ENCODE results near the gene TMEM35A.
"Not testable (repeated sequence)": the region's sequence is repeated elsewhere in the genome, so short reads cannot be mapped to it uniquely, and the experiment has no call there.

TMEM35A gene, protein sequence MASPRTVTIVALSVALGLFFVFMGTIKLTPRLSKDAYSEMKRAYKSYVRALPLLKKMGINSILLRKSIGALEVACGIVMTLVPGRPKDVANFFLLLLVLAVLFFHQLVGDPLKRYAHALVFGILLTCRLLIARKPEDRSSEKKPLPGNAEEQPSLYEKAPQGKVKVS

DNA sequence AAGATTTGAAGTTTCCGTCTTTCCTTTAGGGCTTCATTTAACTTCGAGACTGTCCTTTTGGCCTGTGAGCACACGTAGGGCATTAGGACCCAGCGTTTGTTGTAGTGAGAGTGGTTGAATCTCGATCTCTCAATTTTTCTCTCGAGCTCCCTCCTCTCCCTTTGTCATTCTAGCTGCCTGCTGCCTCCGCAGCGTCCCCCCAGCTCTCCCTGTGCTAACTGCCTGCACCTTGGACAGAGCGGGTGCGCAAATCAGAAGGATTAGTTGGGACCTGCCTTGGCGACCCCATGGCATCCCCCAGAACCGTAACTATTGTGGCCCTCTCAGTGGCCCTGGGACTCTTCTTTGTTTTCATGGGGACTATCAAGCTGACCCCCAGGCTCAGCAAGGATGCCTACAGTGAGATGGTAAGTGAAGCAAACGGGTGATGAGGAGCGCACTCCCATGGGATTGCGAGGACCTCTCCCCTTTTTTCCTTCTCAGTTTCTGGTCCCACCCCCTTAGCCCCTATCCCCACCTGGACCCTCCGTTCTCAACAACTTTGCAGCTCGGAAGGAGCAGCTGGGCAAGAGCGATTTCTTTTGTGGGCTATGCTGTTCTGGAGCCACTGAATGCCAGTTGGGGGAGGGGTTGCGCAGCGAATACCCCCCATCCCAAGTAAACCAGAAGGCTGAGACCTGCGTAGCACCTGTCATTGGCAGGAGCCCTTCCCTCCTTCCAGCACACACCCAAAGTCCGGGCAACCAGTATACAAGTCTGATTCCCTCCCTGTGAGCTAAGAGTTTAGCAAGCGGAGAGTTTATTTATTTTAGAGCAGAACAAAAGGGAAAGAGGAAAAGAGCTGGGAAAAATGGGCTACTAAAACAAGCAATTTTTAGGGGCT lies at the start of gene TMEM35A:
Gene TMEM35A (plus strand): TSS at position 164 of the 883 bp plus-strand sequence. CDS start 124 bp downstream, at position 288.
- DNase-seq (ENCODE audit: low read depth): no peak

DNA sequence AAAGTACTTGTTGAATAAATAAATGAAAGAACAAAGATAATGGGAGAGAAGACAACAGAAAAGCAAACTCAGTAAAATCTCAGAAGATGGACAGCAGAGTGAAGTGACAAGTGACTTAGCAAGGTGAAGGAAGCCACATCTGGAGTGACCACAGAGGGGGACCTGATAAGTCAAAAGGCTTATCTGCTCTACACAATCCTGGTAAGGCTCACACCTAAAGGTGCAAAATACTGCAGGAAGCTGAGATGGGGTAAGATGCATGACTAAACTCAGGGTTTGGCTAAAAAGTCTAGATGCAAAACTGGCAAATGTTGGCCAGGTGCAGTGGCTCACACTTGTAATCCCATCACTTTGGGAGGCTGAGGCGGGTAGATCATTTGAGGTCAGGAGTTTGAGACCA lies 49.0 kb upstream of the TMEM35A start:
- no peak for DNase-seq (ENCODE audit: low read depth)

DNA sequence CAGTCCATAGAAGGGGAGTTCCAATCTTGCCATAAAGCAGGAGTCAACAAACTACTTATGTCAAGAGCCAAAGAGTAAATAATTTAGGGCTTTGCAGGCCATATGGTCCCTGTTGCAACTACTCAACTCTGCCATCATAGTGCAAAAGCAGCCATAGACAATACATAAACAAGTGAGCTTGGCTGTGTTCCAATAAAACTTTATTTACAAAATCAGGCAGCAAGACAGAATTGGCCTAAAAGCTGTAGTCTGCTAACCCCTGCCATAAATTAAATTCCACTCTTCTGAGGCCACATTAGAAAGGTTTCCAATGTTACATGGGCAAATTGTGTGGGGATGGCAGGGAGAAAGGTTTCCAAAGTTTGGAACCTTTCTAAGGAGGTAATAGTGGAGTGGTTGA lies 41.4 kb upstream of the TMEM35A start:
- no peak for DNase-seq (ENCODE audit: low read depth)

DNA sequence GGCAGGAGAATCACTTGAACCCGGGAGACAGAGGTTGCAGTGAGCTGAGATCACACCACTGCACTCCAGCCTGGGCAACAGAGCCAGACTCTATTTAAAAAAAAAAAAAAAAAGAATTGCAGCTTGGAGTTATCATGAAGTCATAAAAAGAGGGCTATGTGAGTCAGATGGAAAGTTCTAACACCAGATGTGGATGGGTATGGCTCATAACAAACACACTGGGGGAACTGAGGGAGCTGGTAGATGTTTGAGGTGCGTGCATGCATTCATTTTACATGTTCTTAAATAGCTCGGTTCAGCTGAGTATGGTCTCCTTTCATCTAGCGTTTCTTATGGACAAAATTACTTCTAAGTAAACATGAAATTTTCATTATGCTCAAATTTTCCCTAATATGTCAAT lies 38.5 kb upstream of the TMEM35A start:
- no peak for DNase-seq (ENCODE audit: low read depth)

DNA sequence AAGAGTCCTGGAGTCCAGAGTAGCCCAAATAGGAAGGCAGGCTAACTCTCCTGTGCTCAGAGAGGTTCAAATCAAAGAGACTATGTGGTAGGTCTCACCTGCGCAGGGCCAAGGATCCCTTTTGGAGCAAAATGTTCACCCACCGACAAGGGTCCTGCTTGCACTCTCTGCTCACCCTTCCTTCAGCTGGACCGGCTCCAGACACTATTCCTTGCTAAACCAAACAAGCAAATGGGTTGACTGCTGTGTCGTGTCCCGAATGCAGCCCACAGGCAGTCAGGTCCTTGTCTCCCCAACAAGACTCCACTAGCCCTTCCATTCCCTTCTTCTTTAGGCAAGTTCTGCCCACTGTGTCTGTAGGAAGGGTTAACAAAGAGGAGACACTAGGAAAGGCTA lies 27.5 kb upstream of the TMEM35A start:
- DNase-seq (ENCODE audit: low read depth): no peak

DNA sequence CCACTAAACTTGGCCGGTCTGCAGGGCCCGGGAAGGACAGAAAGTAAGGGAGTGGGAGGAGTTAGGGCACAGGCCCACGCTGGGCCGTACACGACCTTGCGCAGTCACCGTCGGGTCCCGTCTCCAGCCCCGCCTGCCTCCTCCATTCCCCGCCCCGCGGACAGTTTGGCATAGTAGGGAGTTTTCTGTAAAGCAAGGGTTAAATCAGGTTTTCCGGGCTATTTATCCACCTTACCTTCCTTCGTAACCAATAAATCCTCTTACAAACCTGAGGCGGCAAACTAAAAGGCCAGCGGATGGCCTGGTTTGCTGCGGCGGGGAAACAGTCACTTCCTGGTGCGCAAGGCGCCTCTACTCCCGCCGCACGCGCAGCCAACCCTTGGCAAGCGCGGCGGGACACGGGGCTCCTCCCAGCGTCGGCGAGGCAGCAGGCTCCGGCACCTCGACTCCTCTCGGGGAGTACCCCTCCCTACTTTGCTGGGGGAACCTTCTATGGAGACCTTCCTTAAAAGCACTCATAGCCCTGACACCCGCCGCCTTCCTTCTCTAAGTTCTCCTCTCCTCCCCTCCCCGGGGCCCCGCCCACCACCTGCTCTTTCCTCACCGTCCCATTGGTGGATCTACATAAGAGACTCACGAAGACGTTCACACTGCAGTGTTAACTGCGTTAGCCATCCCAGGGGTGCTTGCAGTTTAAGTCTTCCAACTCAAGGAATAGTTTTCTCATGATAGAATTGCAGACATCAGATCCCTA lies 27.0 kb upstream of the TMEM35A start, which contains the start of gene TRMT2B:
Gene TRMT2B (minus strand): TSS at position 563 of the 754 bp plus-strand sequence. CDS start 9,822 bp downstream, outside the sequence.
- peak; percentile 45 for DNase-seq (ENCODE audit: low read depth)

DNA sequence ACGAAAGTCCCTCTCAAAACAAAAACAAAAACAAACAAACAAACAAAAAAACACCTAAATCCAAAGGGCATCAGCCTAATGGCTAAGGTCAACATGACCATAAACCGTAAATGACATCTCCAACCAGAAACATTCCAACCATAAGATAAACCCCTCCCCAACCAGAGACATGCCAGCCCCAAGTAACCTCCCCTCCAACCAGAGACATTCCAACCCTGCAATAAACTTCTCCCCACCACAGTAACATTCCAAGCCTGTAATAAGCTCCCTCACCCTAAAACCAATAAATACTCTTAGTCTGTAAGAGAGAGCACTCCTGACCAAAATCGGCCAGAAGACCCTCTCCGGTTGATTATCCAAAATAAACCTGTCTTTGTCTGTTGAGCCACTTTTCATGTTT lies 22.1 kb upstream of the TMEM35A start:
- DNase-seq (ENCODE audit: low read depth): not testable (repeated sequence)

DNA sequence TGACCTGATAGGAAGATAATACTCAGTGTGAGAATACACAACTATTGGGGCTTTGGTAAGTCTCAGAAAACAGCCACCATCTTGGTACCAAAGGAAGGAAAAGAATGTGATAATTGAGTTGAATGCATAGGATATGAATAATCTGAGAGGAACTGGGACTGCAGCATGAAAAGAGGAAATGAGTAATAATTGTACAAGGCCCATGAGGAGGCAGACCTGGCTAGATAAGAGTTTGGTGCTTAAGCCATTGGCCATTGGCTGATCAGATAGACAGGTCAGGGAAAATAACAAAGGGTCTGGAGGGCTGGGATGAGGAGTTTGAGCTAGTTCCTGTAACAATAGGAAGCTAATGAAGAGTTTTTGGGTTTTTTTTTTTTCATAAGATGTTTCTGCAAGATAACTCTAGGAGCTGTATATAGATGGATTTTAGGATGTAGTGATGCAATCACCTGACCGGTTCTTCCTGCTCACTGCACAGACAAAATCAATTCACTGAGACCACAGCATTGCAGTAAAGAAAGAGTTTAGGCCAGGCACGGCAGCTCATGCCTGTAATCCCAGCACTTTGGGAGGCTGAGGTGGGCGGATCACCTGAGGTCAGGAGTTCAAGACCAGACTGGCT lies 21.5 kb upstream of the TMEM35A start:
- DNase-seq (ENCODE audit: low read depth): no peak

DNA sequence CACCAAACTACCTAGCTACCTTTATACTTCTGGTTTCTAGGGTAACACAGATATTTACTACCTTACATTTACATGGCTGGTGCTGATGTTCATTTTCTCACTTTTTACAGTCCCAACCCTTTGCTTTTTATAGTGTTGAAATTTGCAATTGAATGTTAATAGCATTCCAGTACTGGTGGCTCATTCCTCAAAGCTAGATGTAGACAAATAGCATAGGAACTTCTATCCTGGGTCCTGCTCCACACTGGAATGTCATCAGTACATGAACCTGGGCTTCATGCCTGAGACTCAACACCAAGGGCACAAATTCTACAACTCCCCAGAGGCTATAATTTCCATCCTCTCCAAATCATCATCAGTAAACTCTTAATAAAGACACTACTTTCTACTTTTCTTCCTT lies 16.5 kb upstream of the TMEM35A start:
- DNase-seq (ENCODE audit: low read depth): no peak

DNA sequence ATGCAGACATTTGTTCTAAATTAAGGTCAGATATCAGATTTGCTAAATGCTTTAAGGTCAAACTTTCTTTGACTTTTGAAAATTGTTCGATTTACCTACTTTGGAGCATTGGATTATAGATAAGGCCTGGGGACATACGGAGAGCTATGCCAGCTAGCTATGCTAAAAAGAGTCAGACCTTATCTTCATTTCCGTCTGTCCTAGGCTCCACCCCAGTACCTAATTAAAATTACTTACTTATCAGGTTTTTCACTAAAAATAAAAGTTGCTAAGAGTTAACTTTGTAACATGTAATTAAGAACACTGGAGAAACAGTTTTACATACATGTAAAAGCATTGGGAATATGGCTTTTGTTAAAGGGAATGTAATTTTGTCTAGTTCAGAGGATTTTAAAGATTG lies 7.1 kb upstream of the TMEM35A start:
- no peak for DNase-seq (ENCODE audit: low read depth)

DNA sequence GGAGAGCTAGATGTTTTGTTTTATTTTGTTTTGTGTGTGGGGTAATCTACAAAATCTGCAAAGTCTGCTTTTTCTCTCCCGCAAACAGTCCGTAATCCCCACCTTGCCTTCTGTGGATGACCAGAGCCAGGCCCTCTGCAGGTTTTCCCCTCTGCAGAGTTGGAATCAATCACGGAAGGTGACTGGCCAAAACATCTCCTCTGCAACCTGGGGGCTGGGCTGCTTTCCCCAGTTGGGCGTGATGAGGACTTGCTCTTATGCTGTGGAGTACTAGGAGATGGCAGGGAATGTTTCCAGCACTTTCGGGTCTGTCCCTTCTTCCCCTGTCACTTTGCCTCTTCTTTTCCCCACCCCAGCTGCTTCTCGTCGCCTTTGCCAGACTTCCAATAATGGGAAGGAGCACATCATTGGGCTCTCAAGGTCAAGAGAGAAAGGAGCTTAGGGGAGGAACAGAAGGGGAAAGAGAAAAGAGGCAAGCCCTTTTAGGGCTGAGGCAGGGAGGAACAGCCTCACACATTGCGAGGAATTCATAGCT lies 1.1 kb downstream of the TMEM35A start:
- no peak for DNase-seq (ENCODE audit: low read depth)

DNA sequence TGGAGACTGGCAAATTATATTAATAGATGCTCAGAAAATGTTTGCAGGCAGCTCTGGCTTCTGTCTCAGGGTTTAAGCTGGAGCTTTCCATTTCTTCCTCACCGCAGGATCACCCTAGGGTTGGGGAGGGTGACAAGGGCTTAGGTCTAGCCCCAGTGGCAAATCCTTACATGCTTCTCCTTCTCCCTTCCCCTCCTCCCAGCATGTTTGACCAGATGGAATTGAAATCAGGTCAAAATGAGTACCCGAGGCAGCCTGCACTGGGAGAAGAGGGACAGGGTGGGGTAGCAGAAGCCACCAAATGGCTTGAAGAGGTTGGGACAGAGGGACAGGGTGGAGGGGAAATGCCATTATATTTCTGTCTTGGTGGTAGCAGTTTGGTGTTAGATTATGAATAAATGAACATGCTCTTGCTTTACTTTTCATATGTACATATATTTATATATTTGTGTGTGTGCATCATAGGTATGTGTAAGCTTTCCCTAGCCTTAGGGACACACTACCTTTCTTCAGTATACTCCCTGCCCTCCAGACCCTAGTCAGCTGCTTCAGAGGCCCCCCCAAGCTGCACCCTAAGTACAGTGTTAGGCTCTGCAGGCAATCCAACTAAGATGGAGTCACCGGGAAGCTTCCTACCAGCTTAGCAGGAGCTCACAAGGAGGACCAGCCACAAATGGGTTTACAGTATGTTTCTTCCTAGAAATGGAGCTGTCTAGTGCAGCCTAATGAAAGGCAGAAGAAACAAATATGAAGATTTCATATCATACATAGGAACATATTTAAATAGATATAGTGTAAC lies 1.8 kb downstream of the TMEM35A start:
- DNase-seq (ENCODE audit: low read depth): no peak

DNA sequence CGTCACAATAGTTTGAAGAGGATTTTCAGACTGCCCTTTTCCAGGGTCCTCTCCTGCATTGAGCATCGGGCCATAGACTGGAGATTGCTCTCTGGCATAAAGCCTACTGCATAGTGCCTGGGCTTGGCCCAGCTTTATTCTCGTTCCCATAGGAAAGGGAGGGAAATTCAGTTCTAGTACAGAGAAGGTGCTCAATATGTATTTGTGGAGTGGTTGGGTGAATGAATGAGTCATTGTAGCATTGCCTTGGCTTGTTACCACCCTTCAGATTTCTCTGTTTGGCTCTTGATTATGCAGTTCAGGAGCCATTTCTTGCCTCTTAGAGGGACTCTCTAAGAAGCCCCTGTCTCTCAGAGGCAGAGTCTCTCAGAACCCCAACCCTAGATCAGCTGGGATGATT lies 2.6 kb downstream of the TMEM35A start:
- no peak for DNase-seq (ENCODE audit: low read depth)

DNA sequence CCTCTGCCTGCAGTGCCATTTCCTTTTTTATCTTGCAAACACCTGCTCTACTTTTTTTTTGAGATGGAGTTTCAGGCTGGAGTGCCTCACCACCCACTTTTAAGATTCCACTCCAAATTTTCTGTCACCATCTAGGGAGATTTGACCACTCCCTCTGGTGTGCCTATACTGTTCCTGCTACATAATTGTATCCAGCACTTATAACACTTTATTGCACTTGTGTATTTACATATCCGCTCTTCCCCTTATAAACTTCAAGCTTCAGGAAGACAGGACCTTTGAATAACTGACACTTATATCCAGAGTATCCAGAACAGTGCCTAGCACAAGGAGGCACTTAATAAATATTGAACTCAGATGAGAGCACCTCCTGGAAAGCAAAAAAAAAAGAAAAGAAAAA lies 13.1 kb downstream of the TMEM35A start:
- no peak for DNase-seq (ENCODE audit: low read depth)

DNA sequence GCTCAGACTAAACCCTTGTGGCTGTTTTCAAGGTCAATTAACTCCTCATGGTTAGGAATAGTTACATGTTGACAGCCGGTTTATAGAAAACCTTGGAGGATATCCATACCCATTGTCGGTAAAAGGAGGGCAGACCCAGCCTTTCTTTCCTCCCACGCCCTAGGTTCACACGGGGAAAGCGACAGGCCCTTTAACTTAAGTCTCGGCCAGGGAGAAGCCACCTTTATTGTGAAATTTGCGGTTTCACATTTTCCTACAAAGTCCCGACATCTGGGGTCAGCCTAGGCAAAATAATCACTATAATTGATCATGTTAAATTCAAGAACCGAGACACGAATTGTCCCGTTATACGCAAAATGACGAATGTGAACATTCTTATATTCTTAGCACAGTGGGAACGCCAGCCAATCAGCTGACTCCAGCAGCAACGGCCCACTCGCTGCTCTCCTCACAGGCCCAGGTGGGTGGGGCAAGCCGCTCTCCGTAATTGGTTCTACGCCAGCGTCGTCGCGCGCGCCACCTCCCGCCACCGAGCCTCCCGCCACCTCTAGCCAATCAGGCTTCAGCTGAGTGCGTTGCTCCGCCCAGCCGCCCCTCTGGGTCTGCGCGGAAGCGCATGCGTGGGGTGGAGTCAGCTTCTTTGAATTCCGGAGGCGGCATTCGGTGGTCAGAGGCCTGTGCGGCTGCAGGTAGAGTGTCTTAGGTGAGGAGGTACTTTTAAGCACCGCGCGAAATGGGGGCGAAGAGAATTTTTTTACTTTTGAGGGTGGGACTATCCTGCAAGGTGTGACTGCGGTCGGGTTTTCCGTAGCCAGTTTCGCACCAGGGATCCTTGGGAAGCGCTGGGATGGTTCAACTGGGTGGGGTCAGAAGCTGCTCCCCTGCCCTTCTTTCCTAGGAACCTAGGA lies 19.1 kb downstream of the TMEM35A start, which contains the start of gene CENPI:
Gene CENPI (plus strand): TSS at position 659 of the 908 bp plus-strand sequence. CDS start 2,867 bp downstream, outside the sequence.
- peak; percentile 62 for DNase-seq (ENCODE audit: low read depth)

DNA sequence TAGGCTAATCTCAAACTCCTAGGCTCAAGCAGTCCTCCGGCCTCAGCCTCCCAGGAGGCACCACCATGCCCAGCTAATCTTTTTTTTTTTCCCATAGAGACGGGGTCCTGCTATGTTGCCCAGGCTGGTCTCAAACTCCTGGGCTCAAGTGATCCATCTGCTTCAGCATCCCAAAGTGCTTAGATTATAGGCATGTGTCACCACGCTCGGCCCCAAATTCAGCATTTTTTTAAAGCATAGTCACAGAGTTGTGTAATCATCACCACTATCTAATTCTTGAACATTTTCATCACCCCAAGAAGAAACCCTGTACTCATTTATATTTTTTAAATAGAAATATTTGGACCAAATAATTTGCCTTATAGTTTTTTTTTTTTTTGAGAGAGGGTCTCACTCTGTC lies 29.6 kb downstream of the TMEM35A start:
- DNase-seq (ENCODE audit: low read depth): no peak

DNA sequence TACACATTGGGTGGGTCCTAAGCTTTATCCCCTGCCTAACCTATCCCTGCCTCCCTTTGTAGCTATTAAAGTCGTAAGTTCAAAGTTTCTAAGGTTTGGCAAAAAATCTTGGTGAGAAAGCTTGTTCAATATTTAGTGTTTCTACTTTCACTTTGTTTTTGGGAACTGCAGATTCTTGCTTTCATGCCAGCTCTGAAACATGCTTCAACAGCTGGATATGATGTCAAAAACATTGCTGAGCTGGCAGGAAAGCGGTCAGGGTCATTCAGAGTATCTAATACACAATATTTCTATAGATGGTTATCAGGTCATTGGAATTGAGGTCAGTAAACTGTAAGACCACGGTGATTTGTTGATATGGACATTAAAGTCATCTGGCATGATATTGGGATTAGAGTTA lies 39.0 kb downstream of the TMEM35A start:
- DNase-seq (ENCODE audit: low read depth): no peak

DNA sequence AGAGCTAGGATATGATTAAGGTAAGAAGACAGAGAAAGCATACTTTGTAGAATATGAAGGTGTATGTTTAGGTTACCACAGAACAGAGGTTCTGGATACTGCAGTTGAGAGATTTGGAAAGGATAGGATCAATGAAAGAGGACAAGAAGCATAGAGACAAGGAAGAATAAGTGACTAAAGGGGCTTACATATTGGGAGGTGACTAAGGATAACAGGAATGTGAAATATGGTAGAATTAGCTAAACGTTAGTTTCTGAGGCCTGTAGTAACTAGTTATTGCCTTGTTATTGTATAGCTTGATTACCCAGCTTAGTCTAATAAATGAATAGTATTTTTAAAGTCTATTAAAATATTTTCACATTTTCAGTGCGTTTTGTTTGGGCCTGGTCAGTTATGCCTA lies 57.6 kb downstream of the TMEM35A start:
- DNase-seq (ENCODE audit: low read depth): no peak

Measured in stimulated activated CD8-positive, alpha-beta memory T cell treated with anti-CD3 and anti-CD28 coated beads, Interleukin-15, amount 100 ng/mL, for 24 hours (primary cell).